Stimulated activated CD4-positive, alpha-beta T cell treated with anti-CD3 and anti-CD28 coated beads, Interleukin-1b, Interleukin-23, amount 100 ng/mL, for 24 hours (primary cell): ENCODE results near the gene DGKK.

Experiments
- DNase-seq, 4 experiments: peaks; one replicate each; pipeline ENCODE4 v3.0.0-alpha.2; 2020; ENCODE audit warnings: low read depth in 4 of 4, low spot score in 1 of 4

Gene DGKK, protein sequence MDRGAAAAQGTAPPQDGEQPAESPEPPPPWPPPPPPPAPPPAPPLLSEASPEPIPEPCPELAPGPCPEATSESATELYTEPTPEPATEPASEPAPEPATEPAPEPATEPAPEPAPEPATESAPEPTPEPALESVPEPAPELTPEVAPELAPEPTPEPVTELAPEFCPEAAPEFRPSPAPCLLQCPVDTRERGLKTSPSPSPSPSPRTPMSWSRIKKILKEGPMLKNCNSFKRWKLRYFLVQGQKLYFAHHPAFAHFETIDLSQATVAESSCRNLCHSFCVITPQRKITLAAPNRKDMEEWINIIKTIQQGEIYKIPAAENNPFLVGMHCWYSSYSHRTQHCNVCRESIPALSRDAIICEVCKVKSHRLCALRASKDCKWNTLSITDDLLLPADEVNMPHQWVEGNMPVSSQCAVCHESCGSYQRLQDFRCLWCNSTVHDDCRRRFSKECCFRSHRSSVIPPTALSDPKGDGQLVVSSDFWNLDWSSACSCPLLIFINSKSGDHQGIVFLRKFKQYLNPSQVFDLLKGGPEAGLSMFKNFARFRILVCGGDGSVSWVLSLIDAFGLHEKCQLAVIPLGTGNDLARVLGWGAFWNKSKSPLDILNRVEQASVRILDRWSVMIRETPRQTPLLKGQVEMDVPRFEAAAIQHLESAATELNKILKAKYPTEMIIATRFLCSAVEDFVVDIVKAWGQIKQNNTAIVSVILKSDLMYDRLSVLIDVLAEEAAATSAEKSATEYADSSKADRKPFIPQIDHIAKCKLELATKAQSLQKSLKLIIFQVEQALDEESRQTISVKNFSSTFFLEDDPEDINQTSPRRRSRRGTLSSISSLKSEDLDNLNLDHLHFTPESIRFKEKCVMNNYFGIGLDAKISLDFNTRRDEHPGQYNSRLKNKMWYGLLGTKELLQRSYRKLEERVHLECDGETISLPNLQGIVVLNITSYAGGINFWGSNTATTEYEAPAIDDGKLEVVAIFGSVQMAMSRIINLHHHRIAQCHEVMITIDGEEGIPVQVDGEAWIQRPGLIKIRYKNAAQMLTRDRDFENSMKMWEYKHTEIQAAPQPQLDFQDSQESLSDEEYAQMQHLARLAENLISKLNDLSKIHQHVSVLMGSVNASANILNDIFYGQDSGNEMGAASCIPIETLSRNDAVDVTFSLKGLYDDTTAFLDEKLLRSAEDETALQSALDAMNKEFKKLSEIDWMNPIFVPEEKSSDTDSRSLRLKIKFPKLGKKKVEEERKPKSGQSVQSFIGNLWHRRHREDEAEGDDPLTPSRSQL

GRCh38 chrX:50470103-50471031 is at the start of gene DGKK:
Gene DGKK, minus strand, starts transcription at chrX:50470825. Its CDS starts 147 bp downstream, at chrX:50470678.
- DNase-seq, result no peak

DNA sequence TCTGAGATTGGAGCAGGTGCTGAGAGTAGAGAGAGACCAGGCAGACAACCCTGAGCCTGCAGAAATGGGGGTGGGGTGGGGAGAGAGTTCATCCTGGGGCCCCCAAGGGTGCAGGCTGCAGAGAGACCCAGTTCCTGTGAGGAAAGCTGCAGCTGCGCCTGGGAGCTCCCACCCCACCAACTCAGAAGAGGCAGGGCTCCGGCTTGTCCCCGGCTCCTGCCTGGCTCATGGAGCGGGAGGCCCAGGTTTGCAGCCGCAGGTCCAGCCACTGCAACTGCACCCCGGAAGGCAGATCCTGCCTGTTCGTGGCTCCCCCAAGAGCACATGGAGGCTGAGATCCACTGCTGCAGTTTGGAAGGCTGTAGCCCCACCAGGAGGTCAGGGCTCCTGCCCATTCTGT is 44.2 kb upstream of the DGKK start:
- no peak for DNase-seq

GRCh38 chrX:50497114-50497513 is 26.5 kb upstream of the DGKK start:
- DNase-seq, result no peak

DNA sequence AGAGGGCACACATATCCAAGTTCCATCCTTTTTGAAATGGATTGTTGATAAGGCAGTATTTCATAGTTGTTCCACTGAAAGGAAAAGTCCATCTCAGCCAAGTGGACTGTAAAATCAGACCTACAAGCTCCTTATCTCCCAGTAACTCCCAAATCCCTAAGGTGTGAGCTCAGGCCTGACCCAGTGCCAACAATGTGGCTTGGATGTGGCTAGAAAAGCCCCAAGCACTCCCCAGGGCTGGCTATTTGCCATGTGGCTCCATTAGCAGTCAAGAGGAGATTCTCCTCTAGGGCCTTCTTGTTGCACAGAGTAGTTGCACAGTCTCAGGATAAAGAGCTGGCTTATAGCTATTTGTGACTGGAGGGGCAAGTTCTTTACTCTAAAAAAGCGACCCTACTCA is 25.0 kb upstream of the DGKK start:
- no peak for DNase-seq

DNA sequence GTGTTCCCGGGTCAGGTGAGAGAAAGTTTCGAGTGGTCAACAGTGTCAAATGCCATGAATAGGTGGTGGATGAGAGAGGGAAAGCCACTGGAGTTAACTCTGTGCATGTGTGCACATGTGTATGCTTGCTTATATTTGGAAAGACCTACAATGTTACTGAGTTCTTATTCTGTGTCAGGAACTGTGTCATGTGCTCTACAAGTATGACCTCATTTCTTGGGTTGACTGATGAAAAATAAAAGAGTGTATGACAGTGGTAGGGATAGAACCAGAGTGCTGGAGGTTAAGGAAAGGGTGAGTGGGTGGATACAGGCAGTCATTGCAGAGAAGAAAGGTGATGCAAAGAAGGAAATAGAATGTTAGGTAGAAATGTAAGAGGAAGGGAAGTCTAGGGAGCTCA is 22.1 kb upstream of the DGKK start:
- DNase-seq, result no peak

DNA sequence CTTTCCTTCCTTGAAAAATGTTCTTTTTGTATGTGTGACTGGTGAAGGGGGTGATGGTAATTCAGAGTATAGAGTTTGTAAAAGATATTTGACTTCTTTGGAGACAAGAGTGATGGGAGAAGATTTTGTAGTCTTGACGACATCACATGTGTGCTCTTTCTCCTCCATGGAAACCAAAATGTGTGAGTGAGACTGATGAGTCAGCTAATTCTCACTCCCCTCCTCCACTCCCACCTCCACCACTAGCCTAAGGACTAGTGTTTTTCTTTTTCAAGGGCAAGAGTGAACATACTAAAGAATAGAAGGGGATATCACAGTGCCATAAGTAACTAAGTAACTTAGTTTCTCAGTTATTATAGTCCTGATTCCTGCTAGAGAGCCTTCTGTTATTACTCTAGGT is 14.0 kb upstream of the DGKK start:
- DNase-seq, result no peak

DNA sequence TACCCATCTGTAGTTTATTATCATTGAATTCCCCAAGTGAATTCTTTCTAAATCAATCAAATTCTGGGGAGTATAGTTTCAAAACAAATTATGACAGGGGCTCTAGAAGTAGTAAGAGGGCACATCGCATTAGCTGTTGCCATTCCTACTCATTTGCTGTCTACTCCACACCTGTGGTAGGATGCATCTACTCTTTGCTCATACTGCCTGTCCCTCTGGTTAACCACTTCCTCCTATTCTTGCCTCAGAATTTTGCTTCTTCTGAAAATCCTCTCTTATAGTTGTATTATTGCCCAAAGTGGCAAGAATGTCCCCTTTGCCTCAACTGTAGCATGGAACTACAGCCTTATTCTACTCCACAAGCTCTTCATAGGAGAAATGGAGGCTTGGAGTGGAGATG is 12.7 kb upstream of the DGKK start:
- no peak for DNase-seq

DNA sequence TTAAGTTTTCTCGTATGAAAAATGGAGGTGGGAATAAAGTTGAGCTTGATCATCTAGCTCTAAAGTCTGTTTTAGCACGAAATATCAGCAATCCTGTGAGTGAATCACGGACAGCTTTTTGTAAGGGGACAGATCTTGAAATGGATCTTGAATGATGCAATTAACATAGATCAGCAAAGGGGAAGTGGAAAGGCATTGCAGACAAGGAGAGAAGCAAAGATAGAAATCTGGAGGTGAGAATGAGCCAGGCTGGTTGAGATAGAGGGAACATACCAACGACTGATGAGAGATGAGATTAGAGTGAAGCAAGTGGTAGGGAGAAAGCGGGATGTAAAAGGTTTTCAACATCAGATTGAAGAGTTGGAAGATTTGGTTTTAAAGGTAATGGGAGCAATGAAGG is 4.6 kb upstream of the DGKK start:
- no peak for DNase-seq

- no peak for DNase-seq
These were observed 765 bp upstream of the DGKK start for GRCh38 chrX:50471390-50471789.

- no peak for DNase-seq
These were observed 1.4 kb downstream of the DGKK start for GRCh38 chrX:50469206-50469605.

GRCh38 chrX:50459615-50460014 is 11.0 kb downstream of the DGKK start:
- no peak for DNase-seq

GRCh38 chrX:50458483-50458882 is 12.1 kb downstream of the DGKK start:
- no peak for DNase-seq

DNA sequence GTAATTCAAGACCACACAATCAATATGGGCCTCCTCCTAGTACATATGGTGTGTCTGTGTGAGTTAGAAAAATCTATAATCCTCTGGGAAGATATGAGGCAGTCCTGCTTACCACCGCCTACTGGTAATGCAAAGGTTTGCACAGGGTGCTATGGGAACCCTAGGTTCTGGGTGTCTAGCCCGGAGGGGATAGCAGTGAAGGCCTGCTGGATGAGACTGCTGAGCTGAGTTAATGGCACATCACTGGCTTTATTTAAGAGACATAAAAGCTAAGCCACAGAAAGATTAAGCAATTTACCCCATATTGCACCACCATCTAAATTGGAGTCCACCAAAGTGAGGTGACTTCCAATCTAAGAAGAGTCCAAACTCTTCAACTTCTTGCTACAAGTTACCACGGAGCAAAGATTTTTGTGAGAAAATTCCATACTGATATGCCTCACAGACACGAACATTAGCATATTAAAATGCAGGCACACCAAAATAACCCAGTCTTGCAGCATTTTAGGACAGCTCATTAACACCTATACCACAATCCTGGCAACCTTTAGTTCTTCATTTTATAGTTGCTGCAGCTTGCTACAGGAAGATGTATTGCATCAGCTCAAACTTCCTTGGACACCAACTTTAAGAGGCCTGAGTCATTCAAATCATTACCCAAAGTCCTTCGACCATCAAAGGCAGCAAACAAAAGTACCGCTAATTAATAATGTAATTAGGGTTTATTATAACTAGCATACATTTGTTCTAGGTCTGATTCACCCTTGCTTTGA is 13.7 kb downstream of the DGKK start:
- DNase-seq, result no peak

DNA sequence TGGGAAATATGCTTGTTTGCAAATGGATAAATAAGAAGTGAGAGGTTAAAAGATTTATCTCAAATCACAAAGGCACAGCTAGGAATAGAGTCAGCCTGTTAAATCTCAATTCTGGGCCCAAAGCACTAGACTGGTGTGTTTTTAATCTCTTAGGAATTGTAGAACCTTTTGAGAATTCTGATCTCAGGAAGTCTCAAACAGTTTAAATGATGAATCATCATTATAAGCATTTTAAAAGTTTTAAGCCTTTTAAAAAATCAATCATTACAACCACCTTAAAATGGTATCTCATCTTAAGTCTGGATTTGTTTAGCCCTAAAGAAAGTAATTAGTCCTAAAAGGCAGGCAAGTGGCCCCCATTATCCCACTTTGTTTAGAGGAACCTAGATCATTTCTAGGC is 17.8 kb downstream of the DGKK start:
- DNase-seq, result no peak

- no peak for DNase-seq
These were observed 20.3 kb downstream of the DGKK start for GRCh38 chrX:50450324-50450723.

DNA sequence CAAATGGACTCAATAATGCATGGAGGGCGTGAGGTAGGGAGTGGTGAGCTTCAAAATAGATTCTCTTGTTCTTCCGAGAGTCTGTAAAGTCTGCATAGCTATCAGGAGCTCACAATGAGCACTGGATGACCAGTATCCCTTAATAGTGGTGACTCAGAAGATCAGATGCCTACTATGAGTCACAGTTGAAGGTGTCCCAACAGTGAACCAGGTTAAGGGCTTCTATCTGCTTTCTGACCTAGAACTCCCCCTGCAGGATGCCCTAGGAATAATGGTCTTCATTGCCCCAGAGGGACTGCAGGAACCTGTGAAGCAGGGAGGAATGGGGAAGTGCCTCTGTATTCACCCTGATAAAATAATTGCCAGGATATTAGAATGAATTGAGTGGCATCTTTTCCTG is 22.1 kb downstream of the DGKK start:
- no peak for DNase-seq

DNA sequence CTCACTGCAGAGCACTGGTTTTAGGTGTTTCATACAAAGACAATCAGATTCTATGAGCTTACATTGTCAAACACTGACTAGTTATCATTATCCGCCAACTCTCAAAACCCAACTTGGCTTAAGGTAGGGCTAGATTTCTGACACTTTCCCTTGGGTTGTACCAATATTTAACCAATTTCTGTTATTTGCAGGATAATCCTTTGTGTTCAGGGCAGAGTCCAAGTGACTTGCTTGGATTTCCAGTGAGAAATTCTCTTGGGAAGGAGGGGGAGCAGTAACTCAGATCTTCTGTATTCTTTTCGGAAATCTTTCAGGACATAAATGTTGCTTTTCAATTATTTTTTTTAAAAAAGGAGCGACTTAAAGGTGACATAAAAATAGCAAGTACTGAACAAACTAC is 23.1 kb downstream of the DGKK start:
- no peak for DNase-seq

DNA sequence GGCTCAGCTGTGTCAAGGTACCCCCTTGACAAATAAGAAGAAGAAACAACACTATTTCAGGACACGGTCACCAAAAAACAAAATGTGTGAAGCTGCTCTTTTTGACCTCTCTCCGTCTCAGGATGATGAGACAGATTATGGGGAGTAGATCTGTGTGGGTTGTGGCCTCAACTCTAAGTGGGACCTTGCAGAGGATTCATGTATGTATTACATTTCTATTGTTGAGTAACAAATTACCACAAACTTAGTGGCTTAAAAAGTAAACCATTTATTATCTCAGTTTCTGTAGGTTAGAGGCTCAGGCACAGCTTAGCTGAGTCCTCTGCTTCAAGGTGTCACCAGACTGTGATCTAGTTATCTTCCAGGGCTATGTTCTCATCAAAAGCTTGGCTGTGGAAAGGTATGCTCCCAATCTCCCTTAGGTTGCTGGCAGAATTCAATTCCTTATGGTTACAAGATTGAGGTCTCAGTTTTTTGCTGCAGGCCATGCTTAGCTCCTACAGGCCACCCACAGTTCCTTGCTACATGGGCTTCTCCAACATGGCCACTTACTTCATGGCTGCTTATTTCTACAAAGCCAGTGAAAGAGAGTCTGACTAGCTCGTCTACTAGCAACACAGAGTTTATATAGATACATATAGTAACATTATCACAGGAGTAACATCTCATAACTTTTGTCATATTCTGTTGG is 28.1 kb downstream of the DGKK start:
- no peak for DNase-seq

DNA sequence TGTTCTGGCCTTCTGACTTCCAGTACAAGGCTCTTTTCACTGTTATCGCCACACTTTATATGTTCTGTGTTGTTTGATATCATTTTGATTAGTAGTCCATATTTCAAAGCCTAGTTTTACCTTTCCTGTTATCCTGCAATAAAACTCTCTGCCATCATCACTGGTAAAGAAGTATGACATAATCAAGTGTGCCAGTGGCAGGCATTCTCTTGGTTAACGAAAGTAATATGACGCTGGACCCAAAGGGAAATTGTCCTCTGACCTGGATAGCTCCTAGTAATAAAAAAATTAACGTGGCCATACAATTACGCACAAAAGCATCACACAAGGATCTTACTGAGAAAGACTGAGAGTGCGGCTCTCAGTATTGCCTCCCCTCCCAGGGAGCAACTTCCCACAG is 33.8 kb downstream of the DGKK start:
- no peak for DNase-seq
